ENCODE data around the gene RASL11B.

DNA sequence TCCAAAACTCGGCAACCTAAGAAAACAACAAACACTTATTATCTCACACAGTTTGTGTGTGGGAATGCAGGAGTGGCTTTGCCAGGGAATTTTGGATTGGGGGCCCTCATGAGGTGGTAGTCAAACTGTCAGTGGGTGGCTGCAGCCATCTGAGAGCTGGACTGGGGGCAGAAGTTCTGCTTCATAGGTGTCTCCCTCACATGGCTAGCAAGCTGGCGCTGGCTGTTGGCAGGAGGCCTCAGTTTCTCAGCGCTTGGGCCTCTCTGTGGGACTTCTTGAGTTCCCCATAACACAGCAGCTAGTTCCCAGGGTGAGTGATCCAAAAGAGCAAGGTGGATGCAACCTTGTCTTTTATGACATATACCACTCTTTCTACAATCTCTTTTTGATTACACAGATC, 26.0 kb upstream of the RASL11B start:
- TF ChIP-seq FOXM1 (IDR thresholded peaks at IDR 0.05; ENCODE audit: borderline replicate concordance) (no peak), SUZ12 (IDR thresholded peaks at IDR 0.05) (no peak), ZNF384 (IDR thresholded peaks at IDR 0.05) (no peak), FOXA1 (IDR thresholded peaks at IDR 0.05) (no peak), NFRKB (IDR thresholded peaks at IDR 0.05) (no peak), ARNT (IDR thresholded peaks at IDR 0.05) (no peak), PKNOX1 (IDR thresholded peaks at IDR 0.05) (no peak), TARDBP (IDR thresholded peaks at IDR 0.05) (no peak)
